ENCODE data around the gene PARD3B.

The PARD3B gene

GRCh38 chr2:204515416-204515815 lies 29.9 kb upstream of the PARD3B start:
- no peak for DNase-seq
- Histone ChIP-seq H3K27ac (no peak overlapping the region), H3K27me3 (replicated peaks) (no peaks in the 10 kb centered on the region), H3K36me3 (replicated peaks) (no peaks in the 10 kb centered on the region), H3K4me3 (ENCODE audit: low read depth, low read length) (no peak overlapping the region)
- in situ Hi-C loops (cut with HindIII; ENCODE audit: low pct_ligation_motif_present, low sequenced_read_pairs), result no loop called here
- TF ChIP-seq CTCF (IDR thresholded peaks at IDR 0.05; ENCODE audit: low read depth, low read length, missing control alignments), result no peak

GRCh38 chr2:204517154-204517553 lies 28.1 kb upstream of the PARD3B start:
- DNase-seq, result no peak
- H3K36me3 ChIP-seq (replicated peaks), result no peaks in the 10 kb centered on the region
- H3K4me3 ChIP-seq (ENCODE audit: low read depth, low read length), result no peak overlapping the region
- no peaks in the 10 kb centered on the region for H3K27me3 ChIP-seq (replicated peaks)
- no peak overlapping the region for H3K27ac ChIP-seq
- TF ChIP-seq CTCF (IDR thresholded peaks at IDR 0.05; ENCODE audit: low read depth, low read length, missing control alignments), result no peak
- in situ Hi-C loops (cut with HindIII; ENCODE audit: low pct_ligation_motif_present, low sequenced_read_pairs), result no loop called here

GRCh38 chr2:204529795-204530463 lies 15.3 kb upstream of the PARD3B start:
- in situ Hi-C loops (cut with HindIII; ENCODE audit: low pct_ligation_motif_present, low sequenced_read_pairs), result no loop called here
- no peak for DNase-seq

GRCh38 chr2:204530464-204530805 lies 14.8 kb upstream of the PARD3B start:
- Histone ChIP-seq H3K27me3 (replicated peaks) (no peaks in the 10 kb centered on the region), H3K4me3 (ENCODE audit: low read depth, low read length) (no peak overlapping the region), H3K27ac (no peak overlapping the region), H3K36me3 (replicated peaks) (no peaks in the 10 kb centered on the region)
- no peak for TF ChIP-seq CTCF (IDR thresholded peaks at IDR 0.05; ENCODE audit: low read depth, low read length, missing control alignments)
- DNase-seq, result no peak
- in situ Hi-C loops (cut with HindIII; ENCODE audit: low pct_ligation_motif_present, low sequenced_read_pairs), result no loop called here

More at GRCh38 chr2:204529795-204530463, 15.3 kb upstream of the PARD3B start:
- no peaks in the 10 kb centered on the region for H3K27me3 ChIP-seq (replicated peaks)
- H3K4me3 ChIP-seq (ENCODE audit: low read depth, low read length), result no peak overlapping the region
- H3K36me3 ChIP-seq (replicated peaks), result no peaks in the 10 kb centered on the region
- no peak overlapping the region for H3K27ac ChIP-seq
- no peak for TF ChIP-seq CTCF (IDR thresholded peaks at IDR 0.05; ENCODE audit: low read depth, low read length, missing control alignments)

GRCh38 chr2:204533629-204534370 lies 11.5 kb upstream of the PARD3B start:
- in situ Hi-C loops (cut with HindIII; ENCODE audit: low pct_ligation_motif_present, low sequenced_read_pairs), result no loop called here
- H3K4me3 ChIP-seq (ENCODE audit: low read depth, low read length), result no peak overlapping the region
- no peak overlapping the region for H3K27ac ChIP-seq
- H3K36me3 ChIP-seq (replicated peaks), result no peaks in the 10 kb centered on the region
- DNase-seq, result peak; percentile 38
- TF ChIP-seq CTCF (IDR thresholded peaks at IDR 0.05; ENCODE audit: low read depth, low read length, missing control alignments), result no peak
- no peaks in the 10 kb centered on the region for H3K27me3 ChIP-seq (replicated peaks)

Measured in brain microvascular endothelial cell (primary cell).